Panc1 (cell line): ENCODE data around the gene NARF. TPM values are rescaled to one million over a fixed set of nuclear protein-coding genes. Genes with fewer than 3 reads are reported as not detected.

Experiments
- ATAC-seq: fragments of 200-7000 bp; cut with Tn5 transposase; 2 replicates; pipeline ENCODE4 v1.9.1; 2020; ENCODE audit warnings: mild to moderate bottlenecking, moderate library complexity
- BruUV-seq: library from RNA; stranded (reverse); fragments of 400-500 nt; replicated peaks from 2 replicates; lab custom pipeline; 2021; lab: Mats Ljungman, UMichigan
- CTCF ChIA-PET: fragments of 300-600 bp; sonication (Branson Sonifier 250); formaldehyde crosslinking; loops from one replicate; lab custom pipeline; 2022; ENCODE audit warnings: antibody characterized with exemption; lab: Charles Lee
- POLR2A ChIA-PET: fragments of 300-600 bp; sonication (Branson Sonifier 250); formaldehyde crosslinking; loops from one replicate; lab custom pipeline; 2022; ENCODE audit warnings: antibody characterized with exemption; lab: Charles Lee
- DNase-seq: peaks from one replicate; pipeline ENCODE4 v3.0.0-alpha.2; 2010; ENCODE audit warnings: low read depth, low spot score
- H3K27ac ChIP-seq: 2 replicates; pipeline ENCODE4 v1.5.1; 2011; ENCODE audit warnings: mild to moderate bottlenecking, low read length, inconsistent platforms
- H3K27me3 ChIP-seq: fragments of 200-500 bp; sonication (Bioruptor generic); 2 replicates; pipeline ENCODE4 v1.6.0; 2014; ENCODE audit warnings: low read length, inconsistent platforms; ENCODE audit not compliant: control insufficient read depth, insufficient read depth
- H3K36me3 ChIP-seq: fragments of 200-500 bp; sonication (Bioruptor generic); 2 replicates; pipeline ENCODE4 v1.5.1; 2014; ENCODE audit warnings: inconsistent platforms, mild to moderate bottlenecking, low read length, moderate library complexity; ENCODE audit not compliant: control insufficient read depth, insufficient read depth
- H3K4me1 ChIP-seq: 2 replicates; pipeline ENCODE4 v1.5.1; 2011; ENCODE audit warnings: inconsistent platforms, mild to moderate bottlenecking, low read length, moderate library complexity; ENCODE audit not compliant: control insufficient read depth, insufficient read depth
- H3K4me3 ChIP-seq, 2 experiments: 2 replicates each; pipeline ENCODE4 v1.5.1; 2011 to 2012; ENCODE audit warnings: low read depth in 2 of 2, low read length in 2 of 2, mild to moderate bottlenecking in 2 of 2, inconsistent platforms in 1 of 2, moderate library complexity in 1 of 2
- H3K9me3 ChIP-seq: fragments of 200-500 bp; sonication (Bioruptor generic); 2 replicates; pipeline ENCODE4 v1.5.1; 2014; ENCODE audit warnings: low read depth, mild to moderate bottlenecking, inconsistent platforms, low read length, moderate library complexity; ENCODE audit not compliant: control insufficient read depth, insufficient read depth
- CTCF ChIP-seq: fragments of 450-650 bp; IDR thresholded peaks from 2 replicates; pipeline ENCODE4 v1.5.1; 2017; ENCODE audit warnings: mild to moderate bottlenecking
- POLR2AphosphoS5 ChIP-seq: IDR thresholded peaks from 2 replicates; pipeline ENCODE4 v1.6.1; 2012; ENCODE audit warnings: mild to moderate bottlenecking, low read depth, low read length, moderate library complexity
- REST ChIP-seq, 2 experiments: IDR thresholded peaks; 2 replicates each; pipeline ENCODE4 v1.6.1; 2011 to 2012; ENCODE audit warnings: low read depth in 2 of 2, control low read depth in 1 of 2, low read length in 1 of 2, mild to moderate bottlenecking in 1 of 2, moderate library complexity in 1 of 2; ENCODE audit not compliant: insufficient read depth in 1 of 2
- SIN3A ChIP-seq: IDR thresholded peaks from 2 replicates; pipeline ENCODE4 v1.6.1; 2012; ENCODE audit warnings: low read depth, mild to moderate bottlenecking, low read length, moderate library complexity, borderline replicate concordance; ENCODE audit not compliant: insufficient read depth
- TCF7L2 ChIP-seq: IDR thresholded peaks from 2 replicates; pipeline ENCODE4 v1.6.1; 2011; ENCODE audit warnings: mild to moderate bottlenecking, low read depth, low read length, inconsistent platforms
- in situ Hi-C: cut with HindIII; loops from 2 replicates; pipeline ENCODE4 v1.10.0; 2016; ENCODE audit warnings: low sequenced_read_pairs, low pct_unique_long_range_greater_than_20kb
- intact Hi-C: fragments of 100-400 bp; cut with micrococcal nuclease; formaldehyde crosslinking; loops from one replicate; pipeline ENCODE4 v1.10.0; 2022; ENCODE audit not compliant: unreplicated experiment
- total RNA-seq: library from RNA; stranded (reverse); gene quantifications from one replicate; pipeline ENCODE4 v1.2.1, GENCODE V29; 2021; ENCODE audit not compliant: unreplicated experiment

The NARF gene
- total RNA-seq, 1 experiment from 2014 or later = 60.9 TPM

GRCh38 chr17:82440469-82440981, 18.0 kb upstream of the NARF start:
- no peaks in the 10 kb centered on the region for H3K36me3 ChIP-seq
- H3K4me1 ChIP-seq = peaks cover 7% of the 10 kb centered on the region; the same call in 1 of the 2 replicates
- no peak for ATAC-seq
- no peaks in the 10 kb centered on the region for H3K9me3 ChIP-seq
- H3K4me3 ChIP-seq = no peak overlapping the region
- H3K27me3 ChIP-seq = no peaks in the 10 kb centered on the region
- intact Hi-C loops = no loop called here
- ChIA-PET CTCF (no interaction called here), POLR2A (no interaction called here)
- H3K27ac ChIP-seq = no peak overlapping the region
- no peak for DNase-seq
- in situ Hi-C loops = no loop called here
- BruUV-seq = no TSS peak
- no peak for TF ChIP-seq REST (IDR thresholded peaks at IDR 0.05; ENCODE audit: insufficient read depth in 1 of 2, low read depth in 2 of 2, low read length in 1 of 2)
- no peak for TF ChIP-seq TCF7L2
- no peak; the same call in none of the 2 replicates for TF ChIP-seq POLR2AphosphoS5
- no peak for TF ChIP-seq CTCF
- no peak for TF ChIP-seq SIN3A

- in situ Hi-C loops (no loop called here), intact Hi-C loops (no loop called here)
- Histone ChIP-seq H3K27me3 (no peaks in the 10 kb centered on the region), H3K4me3 (no peak overlapping the region), H3K9me3 (no peaks in the 10 kb centered on the region), H3K4me1 (peaks cover 11% of the 10 kb centered on the region; the same call in 1 of the 2 replicates), H3K36me3 (no peaks in the 10 kb centered on the region), H3K27ac (no peak overlapping the region)
- ATAC-seq = peak; percentile 21; the same call in 1 of the 2 replicates
- no TSS peak for BruUV-seq
- DNase-seq = no peak
- ChIA-PET POLR2A (no interaction called here), CTCF (no interaction called here)
- TF ChIP-seq SIN3A (0 out of 2 replicates have a peak, but pooled peaks have one; percentile 22), POLR2AphosphoS5 (no peak)
Measured at GRCh38 chr17:82440991-82441627, 17.4 kb upstream of the NARF start.
